ENCODE results near the gene SLX9.

Gene SLX9

GRCh38 chr21:44993321-44994046 is 53.7 kb downstream of the SLX9 start:
- Histone ChIP-seq H3K9me3 (ENCODE audit: control insufficient read depth in 2 of 2, low read length in 2 of 2) (no peaks in the 10 kb centered on the region), H3K4me3 (ENCODE audit: low read length in 2 of 2) (no peak overlapping the region), H3K36me3 (ENCODE audit: control insufficient read depth in 2 of 2, insufficient read depth in 2 of 2, low read length in 2 of 2) (no peaks in the 10 kb centered on the region), H3K4me1 (ENCODE audit: control insufficient read depth in 2 of 2, insufficient read depth in 2 of 2, low read length in 2 of 2) (no peaks in the 10 kb centered on the region), H3K27ac (ENCODE audit: low read depth in 2 of 2, low read length in 2 of 2) (no peak overlapping the region), H3K27me3 (ENCODE audit: control insufficient read depth in 2 of 2, insufficient read depth in 2 of 2, low read length in 2 of 2) (no peaks in the 10 kb centered on the region), H3K9ac (ENCODE audit: low read depth in 1 of 2, low read length in 2 of 2) (no peak overlapping the region)

GRCh38 chr21:44994047-44994694 is 54.3 kb downstream of the SLX9 start:
- no peaks in the 10 kb centered on the region for H3K9me3 ChIP-seq (ENCODE audit: control insufficient read depth in 2 of 2, low read length in 2 of 2)
- H3K27me3 ChIP-seq (ENCODE audit: control insufficient read depth in 2 of 2, insufficient read depth in 2 of 2, low read length in 2 of 2) = no peaks in the 10 kb centered on the region
- no peak overlapping the region for H3K27ac ChIP-seq (ENCODE audit: low read depth in 2 of 2, low read length in 2 of 2)
- no peaks in the 10 kb centered on the region for H3K36me3 ChIP-seq (ENCODE audit: control insufficient read depth in 2 of 2, insufficient read depth in 2 of 2, low read length in 2 of 2)
- H3K4me1 ChIP-seq (ENCODE audit: control insufficient read depth in 2 of 2, insufficient read depth in 2 of 2, low read length in 2 of 2) = no peaks in the 10 kb centered on the region
- no peak overlapping the region for H3K4me3 ChIP-seq (ENCODE audit: low read length in 2 of 2)
- no peak overlapping the region for H3K9ac ChIP-seq (ENCODE audit: low read depth in 1 of 2, low read length in 2 of 2)

- Histone ChIP-seq H3K4me3 (ENCODE audit: low read length in 2 of 2) (no peak overlapping the region), H3K27me3 (ENCODE audit: control insufficient read depth in 2 of 2, insufficient read depth in 2 of 2, low read length in 2 of 2) (no peaks in the 10 kb centered on the region), H3K36me3 (ENCODE audit: control insufficient read depth in 2 of 2, insufficient read depth in 2 of 2, low read length in 2 of 2) (no peaks in the 10 kb centered on the region), H3K9ac (ENCODE audit: low read depth in 1 of 2, low read length in 2 of 2) (no peak overlapping the region), H3K4me1 (ENCODE audit: control insufficient read depth in 2 of 2, insufficient read depth in 2 of 2, low read length in 2 of 2) (no peaks in the 10 kb centered on the region), H3K9me3 (ENCODE audit: control insufficient read depth in 2 of 2, low read length in 2 of 2) (no peaks in the 10 kb centered on the region), H3K27ac (ENCODE audit: low read depth in 2 of 2, low read length in 2 of 2) (no peak overlapping the region)
Observed at GRCh38 chr21:44994695-44995342, 55.0 kb downstream of the SLX9 start.

GRCh38 chr21:44995343-44995941 is 55.6 kb downstream of the SLX9 start:
- H3K27me3 ChIP-seq (ENCODE audit: control insufficient read depth in 2 of 2, insufficient read depth in 2 of 2, low read length in 2 of 2) = no peaks in the 10 kb centered on the region
- no peak overlapping the region for H3K27ac ChIP-seq (ENCODE audit: low read depth in 2 of 2, low read length in 2 of 2)
- H3K9me3 ChIP-seq (ENCODE audit: control insufficient read depth in 2 of 2, low read length in 2 of 2) = no peaks in the 10 kb centered on the region
- no peak overlapping the region for H3K9ac ChIP-seq (ENCODE audit: low read depth in 1 of 2, low read length in 2 of 2)
- H3K36me3 ChIP-seq (ENCODE audit: control insufficient read depth in 2 of 2, insufficient read depth in 2 of 2, low read length in 2 of 2) = no peaks in the 10 kb centered on the region
- no peak overlapping the region for H3K4me3 ChIP-seq (ENCODE audit: low read length in 2 of 2)
- H3K4me1 ChIP-seq (ENCODE audit: control insufficient read depth in 2 of 2, insufficient read depth in 2 of 2, low read length in 2 of 2) = no peaks in the 10 kb centered on the region

GRCh38 chr21:44996096-44996495 is 56.3 kb downstream of the SLX9 start:
- Histone ChIP-seq H3K9ac (ENCODE audit: low read depth in 1 of 2, low read length in 2 of 2) (no peak overlapping the region), H3K27ac (ENCODE audit: low read depth in 2 of 2, low read length in 2 of 2) (no peak overlapping the region), H3K4me1 (ENCODE audit: control insufficient read depth in 2 of 2, insufficient read depth in 2 of 2, low read length in 2 of 2) (no peaks in the 10 kb centered on the region), H3K9me3 (ENCODE audit: control insufficient read depth in 2 of 2, low read length in 2 of 2) (no peaks in the 10 kb centered on the region), H3K4me3 (ENCODE audit: low read length in 2 of 2) (no peak overlapping the region), H3K27me3 (ENCODE audit: control insufficient read depth in 2 of 2, insufficient read depth in 2 of 2, low read length in 2 of 2) (no peaks in the 10 kb centered on the region), H3K36me3 (ENCODE audit: control insufficient read depth in 2 of 2, insufficient read depth in 2 of 2, low read length in 2 of 2) (no peaks in the 10 kb centered on the region)

- no peaks in the 10 kb centered on the region for H3K36me3 ChIP-seq (ENCODE audit: control insufficient read depth in 2 of 2, insufficient read depth in 2 of 2, low read length in 2 of 2)
- no peak overlapping the region for H3K9ac ChIP-seq (ENCODE audit: low read depth in 1 of 2, low read length in 2 of 2)
- H3K4me1 ChIP-seq (ENCODE audit: control insufficient read depth in 2 of 2, insufficient read depth in 2 of 2, low read length in 2 of 2) = no peaks in the 10 kb centered on the region
- H3K27ac ChIP-seq (ENCODE audit: low read depth in 2 of 2, low read length in 2 of 2) = no peak overlapping the region
- no peaks in the 10 kb centered on the region for H3K9me3 ChIP-seq (ENCODE audit: control insufficient read depth in 2 of 2, low read length in 2 of 2)
- H3K27me3 ChIP-seq (ENCODE audit: control insufficient read depth in 2 of 2, insufficient read depth in 2 of 2, low read length in 2 of 2) = no peaks in the 10 kb centered on the region
- H3K4me3 ChIP-seq (ENCODE audit: low read length in 2 of 2) = no peak overlapping the region
Observed at GRCh38 chr21:44996501-44996921, 56.7 kb downstream of the SLX9 start.

- H3K36me3 ChIP-seq (ENCODE audit: control insufficient read depth in 2 of 2, insufficient read depth in 2 of 2, low read length in 2 of 2) = no peaks in the 10 kb centered on the region
- no peak overlapping the region for H3K27ac ChIP-seq (ENCODE audit: low read depth in 2 of 2, low read length in 2 of 2)
- no peaks in the 10 kb centered on the region for H3K27me3 ChIP-seq (ENCODE audit: control insufficient read depth in 2 of 2, insufficient read depth in 2 of 2, low read length in 2 of 2)
- no peaks in the 10 kb centered on the region for H3K4me1 ChIP-seq (ENCODE audit: control insufficient read depth in 2 of 2, insufficient read depth in 2 of 2, low read length in 2 of 2)
- no peak overlapping the region for H3K4me3 ChIP-seq (ENCODE audit: low read length in 2 of 2)
- H3K9me3 ChIP-seq (ENCODE audit: control insufficient read depth in 2 of 2, low read length in 2 of 2) = no peaks in the 10 kb centered on the region
- H3K9ac ChIP-seq (ENCODE audit: low read depth in 1 of 2, low read length in 2 of 2) = no peak overlapping the region
Observed at GRCh38 chr21:44996983-44997936, 57.4 kb downstream of the SLX9 start.

- Histone ChIP-seq H3K36me3 (ENCODE audit: control insufficient read depth in 2 of 2, insufficient read depth in 2 of 2, low read length in 2 of 2) (no peaks in the 10 kb centered on the region), H3K4me3 (ENCODE audit: low read length in 2 of 2) (no peak overlapping the region), H3K4me1 (ENCODE audit: control insufficient read depth in 2 of 2, insufficient read depth in 2 of 2, low read length in 2 of 2) (no peaks in the 10 kb centered on the region), H3K9me3 (ENCODE audit: control insufficient read depth in 2 of 2, low read length in 2 of 2) (no peaks in the 10 kb centered on the region), H3K27me3 (ENCODE audit: control insufficient read depth in 2 of 2, insufficient read depth in 2 of 2, low read length in 2 of 2) (no peaks in the 10 kb centered on the region), H3K27ac (ENCODE audit: low read depth in 2 of 2, low read length in 2 of 2) (no peak overlapping the region), H3K9ac (ENCODE audit: low read depth in 1 of 2, low read length in 2 of 2) (no peak overlapping the region)
Observed at GRCh38 chr21:44998086-44998620, 58.3 kb downstream of the SLX9 start.

- H3K9ac ChIP-seq (ENCODE audit: low read depth in 1 of 2, low read length in 2 of 2) = no peak overlapping the region
- H3K27ac ChIP-seq (ENCODE audit: low read depth in 2 of 2, low read length in 2 of 2) = no peak overlapping the region
- H3K4me1 ChIP-seq (ENCODE audit: control insufficient read depth in 2 of 2, insufficient read depth in 2 of 2, low read length in 2 of 2) = no peaks in the 10 kb centered on the region
- H3K9me3 ChIP-seq (ENCODE audit: control insufficient read depth in 2 of 2, low read length in 2 of 2) = no peaks in the 10 kb centered on the region
- no peaks in the 10 kb centered on the region for H3K36me3 ChIP-seq (ENCODE audit: control insufficient read depth in 2 of 2, insufficient read depth in 2 of 2, low read length in 2 of 2)
- no peak overlapping the region for H3K4me3 ChIP-seq (ENCODE audit: low read length in 2 of 2)
- H3K27me3 ChIP-seq (ENCODE audit: control insufficient read depth in 2 of 2, insufficient read depth in 2 of 2, low read length in 2 of 2) = no peaks in the 10 kb centered on the region
Observed at GRCh38 chr21:44998621-44999427, 59.0 kb downstream of the SLX9 start.
